Measurements from ENCODE around the gene FOLH1. TPM values are rescaled to one million over a fixed set of nuclear protein-coding genes. Genes with fewer than 3 reads are reported as not detected.
"Not testable (repeated sequence)": the region's sequence is repeated elsewhere in the genome, so short reads cannot be mapped to it uniquely, and the experiment has no call there.

FOLH1 gene
- not detected for polyA plus RNA-seq (2012; ENCODE audit: missing spikeins)

DNA sequence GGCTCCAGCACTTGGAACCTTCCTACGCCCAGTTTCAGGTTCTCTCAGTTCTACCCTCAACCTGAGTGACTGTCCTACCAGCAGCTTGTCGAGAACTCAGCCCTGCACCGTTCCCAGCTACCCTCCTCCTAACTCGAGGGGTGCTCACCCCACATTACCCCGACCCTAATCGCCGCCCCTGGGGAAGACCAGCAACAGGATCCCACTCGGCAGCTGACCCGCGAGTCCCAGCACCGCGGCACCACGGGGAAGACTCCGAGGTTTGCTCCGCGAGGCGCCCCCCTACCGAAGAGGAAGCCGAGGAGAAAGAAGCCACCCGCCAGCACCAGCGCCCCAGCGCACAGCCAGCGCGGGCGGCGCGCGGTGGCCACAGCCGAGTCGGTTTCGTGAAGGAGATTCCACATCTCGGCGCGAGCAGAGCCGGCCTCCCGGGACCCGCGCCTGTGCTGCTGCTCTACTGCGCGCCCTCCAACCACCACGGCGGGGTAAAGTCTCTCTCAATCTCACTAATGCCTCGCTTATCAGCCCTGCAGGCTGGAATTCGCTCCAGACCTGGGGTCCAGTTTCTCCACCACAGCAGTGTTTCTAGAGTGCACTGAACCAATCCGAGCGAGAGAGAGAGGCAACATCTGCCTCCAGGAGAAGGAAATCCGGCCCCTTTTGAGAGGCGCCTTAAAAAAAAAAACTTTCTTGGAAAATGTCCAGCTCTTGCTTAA is at the start of gene FOLH1:
Gene FOLH1, minus strand, starts transcription at position 597 of the 716 bp plus-strand sequence. Its CDS starts 193 bp downstream, at position 404.
- no peak for TF ChIP-seq POLR2AphosphoS5 (IDR thresholded peaks at IDR 0.05; ENCODE audit: low read depth, low read length)
- TF ChIP-seq TAF1 (IDR thresholded peaks at IDR 0.05; ENCODE audit: borderline replicate concordance, low read depth, low read length): no peak
- TF ChIP-seq POLR2A (IDR thresholded peaks at IDR 0.05; ENCODE audit: low read depth, low read length): no peak
- DNase-seq (ENCODE audit: insufficient read length) (no peak), FAIRE-seq (no peak)

DNA sequence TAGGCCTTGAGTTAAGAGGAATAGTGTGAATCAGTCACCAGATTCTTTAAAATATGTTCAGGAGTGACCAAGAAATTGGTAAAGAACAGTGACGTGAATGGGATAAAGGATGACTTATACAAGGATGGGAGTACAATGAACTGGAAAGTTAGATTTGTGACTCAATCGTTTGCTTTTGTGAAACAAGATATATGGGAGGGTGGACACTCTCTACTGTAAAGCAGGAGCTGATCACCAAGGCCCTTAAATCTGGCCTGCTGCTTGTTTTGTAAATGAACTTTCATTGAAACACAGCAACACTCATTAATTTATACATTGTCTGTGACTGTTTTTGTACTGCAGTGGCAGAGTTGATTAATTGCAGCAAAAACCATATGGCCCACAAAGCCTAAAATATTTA is 46.7 kb upstream of the FOLH1 start:
- FAIRE-seq: not testable (repeated sequence)

DNA sequence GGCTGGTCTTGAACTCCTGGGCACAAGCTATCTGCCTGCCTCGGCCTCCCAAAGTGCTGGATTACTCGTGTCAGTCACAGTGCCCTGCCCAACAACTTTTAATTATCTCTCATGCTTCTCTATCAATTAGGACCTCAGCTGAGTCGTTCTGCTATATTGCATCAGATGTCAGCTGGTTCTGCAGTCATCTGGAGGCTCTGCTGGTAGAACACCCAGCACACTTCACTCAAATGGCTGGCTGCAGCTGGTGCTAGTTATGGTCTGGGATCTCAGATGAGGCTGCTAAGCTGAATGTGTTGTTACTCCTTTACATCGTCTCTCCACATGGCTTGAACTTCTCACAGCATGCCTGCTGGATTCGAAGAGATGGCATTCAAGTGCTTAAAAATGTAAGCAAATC is 42.8 kb upstream of the FOLH1 start:
- FAIRE-seq: peak; percentile 90
- DNase-seq (ENCODE audit: insufficient read length): not testable (repeated sequence)

More for the DNA sequence above, 46.7 kb upstream of the FOLH1 start:
- not testable (repeated sequence) for DNase-seq (ENCODE audit: insufficient read length)

DNA sequence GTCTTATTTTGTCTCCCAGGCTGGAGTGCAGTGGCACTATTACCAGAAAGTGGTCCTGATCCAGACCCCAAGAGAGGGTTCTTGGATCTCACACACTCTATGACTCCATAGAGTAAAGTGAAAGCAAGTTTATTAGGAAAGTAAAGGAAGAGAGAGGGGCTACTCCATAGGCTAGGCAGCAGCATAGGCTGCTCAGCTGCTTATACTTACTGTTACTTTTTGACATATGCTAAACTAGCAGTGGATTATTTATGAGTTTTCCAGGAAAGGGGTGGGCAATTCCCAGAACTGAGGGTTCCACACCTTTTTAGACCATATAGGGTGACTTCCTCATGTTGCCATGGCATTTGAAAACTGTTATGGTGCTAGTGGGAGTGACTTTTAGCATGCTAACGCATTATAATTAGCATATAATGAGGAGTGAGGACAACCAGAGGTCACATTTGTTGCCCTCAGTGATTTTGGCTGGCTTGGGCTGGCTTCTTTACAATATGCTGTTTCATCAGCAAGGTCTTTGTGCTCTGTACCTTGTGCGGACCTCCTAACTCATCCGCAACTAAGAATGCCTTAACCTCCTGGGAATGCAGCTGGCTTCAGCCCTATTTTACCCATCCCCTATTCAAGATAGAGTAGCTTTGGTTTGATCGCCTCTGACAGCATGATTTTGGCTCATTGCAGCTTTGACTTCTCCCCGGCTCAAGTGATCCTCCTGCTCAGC is 42.2 kb upstream of the FOLH1 start:
- FAIRE-seq: not testable (repeated sequence)

DNA sequence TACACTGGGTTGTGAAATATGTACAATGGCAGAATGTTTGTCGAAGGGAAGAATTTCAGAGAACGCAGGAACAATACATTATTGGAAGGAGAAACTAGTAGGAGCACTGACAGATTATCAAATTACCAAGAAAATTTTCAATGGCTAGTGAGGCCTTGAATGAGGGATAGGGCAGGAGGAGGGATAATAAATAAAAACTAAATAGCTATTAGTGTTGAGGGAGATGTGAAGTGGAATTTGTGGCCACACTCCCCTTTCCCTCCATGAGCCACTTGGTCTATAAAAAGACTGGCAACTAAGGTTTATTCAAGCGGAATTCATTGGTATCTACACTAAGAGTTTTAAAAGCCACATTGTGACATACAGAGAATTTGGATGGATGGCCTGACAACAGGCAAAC is 41.0 kb upstream of the FOLH1 start:
- DNase-seq (ENCODE audit: insufficient read length); FAIRE-seq: not testable (repeated sequence)

More for the DNA sequence above, 42.2 kb upstream of the FOLH1 start:
- DNase-seq (ENCODE audit: insufficient read length): not testable (repeated sequence)

DNA sequence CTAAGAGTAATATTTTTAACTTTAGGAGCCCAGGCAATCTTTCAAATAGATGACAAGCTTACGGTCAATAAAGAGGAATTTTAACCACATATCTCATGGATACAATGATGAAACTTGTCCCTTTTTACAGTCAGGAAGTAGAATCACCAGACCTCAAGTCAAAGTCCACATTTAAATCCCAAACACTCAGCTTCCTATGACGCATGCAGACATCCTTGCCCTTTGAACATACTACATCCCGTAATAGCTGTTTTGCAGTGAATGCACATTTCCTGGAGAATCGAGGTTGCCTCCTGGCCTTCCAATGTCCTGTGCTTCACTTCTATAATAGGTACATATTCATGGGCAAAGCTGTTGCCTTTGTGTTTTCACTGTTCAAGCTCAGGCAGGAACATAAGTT is 25.3 kb upstream of the FOLH1 start:
- not testable (repeated sequence) for DNase-seq (ENCODE audit: insufficient read length); FAIRE-seq

DNA sequence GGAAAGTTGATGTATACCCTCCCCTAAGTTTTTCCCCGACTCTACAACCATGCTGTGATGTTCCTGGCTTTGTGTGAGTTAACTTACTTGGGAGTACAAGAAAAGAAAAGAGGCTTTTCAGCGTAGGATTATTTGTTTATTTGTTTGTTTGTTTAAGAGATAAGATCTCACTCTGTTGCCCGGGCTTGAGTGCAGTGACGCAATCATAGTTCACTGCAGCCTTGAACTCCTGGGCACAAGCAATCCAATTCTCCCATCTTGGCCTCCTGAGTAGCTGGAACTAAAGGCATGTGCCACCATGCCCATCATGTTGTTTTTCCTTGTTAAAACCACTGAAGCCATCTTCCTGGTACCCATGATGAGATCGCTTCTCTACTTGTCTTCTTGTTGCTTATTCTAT is 24.6 kb upstream of the FOLH1 start:
- FAIRE-seq; DNase-seq (ENCODE audit: insufficient read length): not testable (repeated sequence)

DNA sequence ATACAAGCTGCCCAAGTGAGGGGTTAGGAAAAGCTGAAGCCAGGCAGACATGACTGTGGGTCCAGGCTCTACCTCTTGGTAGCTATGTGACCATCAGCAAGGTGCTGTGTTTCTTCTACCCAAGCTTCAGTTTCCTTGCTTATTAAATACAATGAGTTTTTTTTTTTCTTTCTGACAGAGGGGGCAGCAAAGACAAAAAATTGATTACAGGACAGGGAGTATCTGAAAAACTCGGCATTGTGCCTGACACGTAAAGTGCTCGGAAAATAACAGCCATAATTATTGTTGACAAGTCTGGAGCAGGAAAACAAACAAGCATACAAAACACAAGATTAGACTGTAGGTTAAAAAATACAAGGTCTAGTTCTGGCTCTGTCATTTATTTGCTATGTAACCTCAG is 23.3 kb upstream of the FOLH1 start:
- FAIRE-seq: not testable (repeated sequence)

DNA sequence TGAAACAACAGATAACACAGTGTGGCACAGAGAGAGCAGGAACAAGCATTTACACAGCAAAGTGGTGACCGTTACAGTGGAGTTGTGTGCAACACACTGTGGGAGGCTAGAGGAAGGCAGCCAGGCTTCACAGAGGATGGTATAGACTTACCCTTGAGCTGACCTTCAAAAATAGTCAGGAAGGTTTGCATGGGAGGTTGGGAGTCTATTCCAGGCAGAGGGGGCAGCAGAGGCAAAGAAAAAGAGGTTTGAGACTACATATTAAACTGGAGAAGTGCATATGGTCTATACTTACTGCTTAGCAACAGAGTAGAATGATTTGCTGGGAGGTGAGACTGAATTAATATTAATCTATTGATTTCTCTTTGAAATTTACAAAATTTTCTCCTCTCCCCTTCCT is 22.1 kb upstream of the FOLH1 start:
- not testable (repeated sequence) for DNase-seq (ENCODE audit: insufficient read length); FAIRE-seq

More for the DNA sequence above, 23.3 kb upstream of the FOLH1 start:
- DNase-seq (ENCODE audit: insufficient read length): not testable (repeated sequence)

DNA sequence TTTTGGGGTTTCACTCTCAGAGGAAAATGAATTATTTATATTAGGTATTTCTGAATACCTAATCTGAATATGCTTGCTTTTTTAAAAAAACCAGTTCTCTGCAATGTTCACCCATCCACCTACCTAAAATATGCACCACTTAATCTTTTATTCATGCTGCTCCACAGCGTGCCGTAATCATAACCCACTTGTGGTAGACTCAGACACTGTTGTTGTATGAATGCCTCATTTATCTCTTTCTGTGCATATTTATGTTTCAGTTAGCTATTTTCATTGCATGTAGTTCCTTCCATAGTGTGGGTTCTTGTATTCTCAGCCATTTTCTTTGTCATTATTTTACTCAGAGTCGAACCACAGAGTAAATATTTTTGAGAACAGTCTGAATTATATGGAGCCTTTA is 21.6 kb upstream of the FOLH1 start:
- DNase-seq (ENCODE audit: insufficient read length); FAIRE-seq: not testable (repeated sequence)

DNA sequence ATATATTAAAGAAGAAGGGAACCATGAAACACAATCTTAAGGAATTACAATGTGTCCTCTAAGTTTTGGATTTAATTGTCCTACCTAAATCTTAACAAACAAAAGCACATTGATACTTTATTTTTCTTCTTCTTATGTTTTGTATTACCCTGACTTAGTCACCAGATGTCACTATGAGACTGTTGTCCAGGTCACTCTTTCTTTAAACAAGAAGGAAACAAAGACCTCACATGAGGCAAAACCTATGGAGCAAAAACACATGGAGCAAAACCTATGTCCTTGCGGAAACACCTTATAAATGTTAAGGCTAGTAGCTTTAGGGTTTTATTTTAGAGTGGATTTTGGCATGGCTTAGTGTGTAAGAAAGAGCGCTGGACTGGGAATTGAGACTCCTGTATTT is 20.7 kb upstream of the FOLH1 start:
- DNase-seq (ENCODE audit: insufficient read length); FAIRE-seq: not testable (repeated sequence)

DNA sequence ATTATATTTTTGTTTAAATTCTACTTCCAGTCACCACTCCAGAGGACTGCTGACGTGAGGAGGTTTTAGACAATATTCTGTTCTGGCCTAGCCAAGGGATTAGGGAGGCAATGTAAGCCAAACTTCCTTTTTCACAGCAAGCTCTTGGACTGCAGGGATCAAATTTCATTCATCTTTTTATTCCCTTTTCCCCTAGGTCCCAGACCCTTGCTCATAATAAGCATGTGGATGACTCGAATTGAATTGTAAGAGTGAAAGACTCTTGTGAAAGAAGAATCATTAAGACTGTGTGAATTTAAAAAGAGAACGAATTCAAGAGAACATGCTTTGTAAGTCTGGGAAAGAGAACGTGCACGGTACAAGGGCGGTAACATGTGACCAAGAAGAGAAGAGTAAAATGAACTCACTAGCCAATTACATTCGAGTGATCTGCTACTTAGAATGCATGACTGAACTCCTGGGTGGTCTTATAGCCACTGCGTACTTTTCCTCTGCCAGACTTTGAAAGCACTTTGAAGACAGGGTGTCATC is 16.9 kb upstream of the FOLH1 start:
- FAIRE-seq: peak; percentile 30
- not testable (repeated sequence) for DNase-seq (ENCODE audit: insufficient read length)

DNA sequence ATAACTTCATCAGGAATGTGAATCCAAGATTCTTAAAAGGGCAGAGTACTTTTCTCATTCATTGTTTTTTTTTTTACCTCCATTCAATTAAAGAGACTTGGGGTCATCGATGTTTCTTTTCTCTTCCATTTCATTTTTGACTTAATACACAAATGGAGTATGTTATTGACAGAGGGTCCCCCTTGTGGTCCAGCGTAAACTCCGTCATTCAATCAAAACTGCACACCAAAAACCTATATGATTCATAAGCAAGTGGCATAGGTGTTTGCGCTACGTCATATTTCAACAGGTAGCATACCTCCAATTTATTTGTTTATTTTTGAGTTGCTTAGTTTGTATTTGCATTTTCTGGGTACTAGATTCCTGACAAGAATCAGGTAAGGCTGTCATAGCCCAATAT is 12.7 kb upstream of the FOLH1 start:
- no peak for DNase-seq (ENCODE audit: insufficient read length)
- no peak for TF ChIP-seq TAF1 (IDR thresholded peaks at IDR 0.05; ENCODE audit: borderline replicate concordance, low read depth, low read length)
- TF ChIP-seq POLR2A (IDR thresholded peaks at IDR 0.05; ENCODE audit: low read depth, low read length): no peak
- TF ChIP-seq POLR2AphosphoS5 (IDR thresholded peaks at IDR 0.05; ENCODE audit: low read depth, low read length): no peak
- FAIRE-seq: no peak

DNA sequence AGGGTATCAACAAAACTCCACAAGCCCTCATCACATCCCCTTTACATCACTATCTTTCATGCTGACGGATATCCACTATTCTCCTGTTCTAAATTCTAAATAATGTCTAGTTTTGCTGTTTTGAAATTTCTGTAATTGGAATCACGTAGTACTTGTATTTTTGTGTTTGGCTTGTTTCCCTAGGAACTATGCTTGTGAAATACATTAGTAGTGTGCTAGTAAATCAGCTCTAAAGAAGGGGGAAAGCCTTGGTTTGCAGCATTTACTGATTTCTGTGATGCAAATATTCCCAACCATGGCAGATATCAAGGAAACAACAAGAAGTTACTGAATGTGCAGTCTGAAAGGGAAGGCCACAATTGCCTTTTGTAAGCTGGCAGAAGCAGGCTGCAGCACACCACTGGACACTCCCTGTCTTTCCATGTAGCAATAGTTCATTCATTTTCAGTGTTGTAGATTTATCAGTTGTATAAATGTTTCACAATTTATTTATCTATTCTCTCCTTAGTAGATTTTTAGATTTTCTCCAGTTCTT is 4.7 kb upstream of the FOLH1 start:
- no peak for TF ChIP-seq POLR2AphosphoS5 (IDR thresholded peaks at IDR 0.05; ENCODE audit: low read depth, low read length)
- TF ChIP-seq TAF1 (IDR thresholded peaks at IDR 0.05; ENCODE audit: borderline replicate concordance, low read depth, low read length): no peak
- no peak for TF ChIP-seq POLR2A (IDR thresholded peaks at IDR 0.05; ENCODE audit: low read depth, low read length)
- no peak for FAIRE-seq
- DNase-seq (ENCODE audit: insufficient read length): no peak

DNA sequence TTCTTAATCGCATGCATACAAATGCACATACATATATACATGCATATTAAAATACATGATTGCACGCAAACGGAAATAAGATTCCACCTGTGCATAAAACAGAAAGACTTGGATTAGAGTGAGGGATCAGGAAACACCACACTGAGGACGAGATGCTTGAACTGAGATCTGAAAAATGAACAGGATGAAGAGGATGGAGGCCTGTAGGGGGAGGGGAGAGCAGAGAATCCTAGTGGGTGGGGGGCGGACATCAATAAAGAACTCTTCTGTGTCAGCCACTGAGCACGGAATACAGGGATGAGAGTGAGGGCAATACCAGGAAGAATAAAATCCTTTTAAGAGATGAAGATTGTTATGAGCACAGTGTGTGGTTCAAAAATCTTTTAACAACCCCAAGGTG is 1.4 kb downstream of the FOLH1 start:
- not testable (repeated sequence) for FAIRE-seq; DNase-seq (ENCODE audit: insufficient read length)
